Left lobe of liver (tissue), 2 donors: ENCODE data around the gene EIF2S2. TPM values are rescaled to one million over a fixed set of nuclear protein-coding genes. Genes with fewer than 3 reads are reported as not detected.
A peak's percentile ranks its signal among the peaks of the same experiment; 100 is the strongest.

Experiments
- ATAC-seq: fragments of 200-7000 bp; cut with Tn5 transposase; one replicate; pipeline ENCODE4 v1.9.1; 2020; ENCODE audit warnings: mild to moderate bottlenecking, moderate library complexity
- DNase-seq: peaks from one replicate; pipeline ENCODE4 v3.0.0-alpha.2; 2020; ENCODE audit warnings: low spot score
- total RNA-seq: library from RNA; stranded (reverse); gene quantifications from one replicate; pipeline ENCODE4 v1.2.1, GENCODE V29; 2021
- donor health status: DM: no; HTN: no; CAD: no; lungs with moderate emphysema.
- donor health status: DM: no; HTN: yes; CAD: no.

EIF2S2 gene
- total RNA-seq, 1 donor from 2014 or later = 20.2 TPM

DNA sequence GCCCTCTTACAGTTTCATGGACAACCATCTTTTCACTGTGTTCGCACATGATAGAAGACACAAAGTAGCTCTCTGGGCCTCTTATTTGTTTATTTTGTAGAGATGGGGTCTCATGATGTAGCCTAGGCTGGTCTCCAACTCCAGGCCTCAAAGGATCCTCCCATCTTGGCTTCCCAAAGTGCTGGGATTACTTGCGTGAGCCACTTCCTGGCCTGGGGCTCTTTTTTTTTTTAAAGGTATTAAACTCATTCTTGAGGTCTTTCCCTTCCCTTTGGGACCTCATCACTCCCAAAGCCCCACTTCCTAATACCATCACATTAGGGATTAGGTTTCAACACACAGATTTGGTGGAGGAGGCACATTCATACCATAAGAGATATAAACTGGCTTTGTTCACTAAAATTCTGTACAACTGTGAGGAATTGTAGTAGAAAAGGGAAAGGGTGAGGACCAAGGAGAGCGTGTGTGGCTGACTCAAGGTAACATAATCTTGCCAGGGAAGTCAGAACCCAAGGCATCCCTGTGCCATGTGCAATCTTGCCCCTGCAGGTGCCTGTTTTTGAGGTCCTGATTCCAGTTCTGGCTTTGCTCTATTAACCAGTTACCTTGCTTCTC lies 45.5 kb downstream of the EIF2S2 start:
- DNase-seq (no peak), ATAC-seq (no peak)

DNA sequence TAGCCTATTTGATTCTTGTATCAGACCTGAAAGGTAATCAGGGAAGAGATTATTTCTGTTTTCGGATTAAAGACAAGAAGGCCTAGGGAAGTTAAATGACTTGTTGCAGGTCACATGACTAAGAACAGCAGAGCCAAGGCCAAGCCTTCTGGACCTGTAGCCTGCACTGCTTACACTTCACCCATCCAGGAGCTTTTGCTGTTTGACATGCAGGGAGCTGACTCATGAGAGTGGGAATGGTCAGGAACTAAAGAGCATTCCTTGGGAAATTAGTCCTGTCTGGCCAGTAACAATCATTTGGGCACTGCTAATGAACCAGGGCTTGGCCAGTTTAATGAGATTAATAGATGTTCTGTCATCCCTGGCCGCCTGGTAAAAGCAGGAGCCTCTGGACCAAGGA lies 46.8 kb downstream of the EIF2S2 start:
- ATAC-seq (no peak), DNase-seq (no peak)

DNA sequence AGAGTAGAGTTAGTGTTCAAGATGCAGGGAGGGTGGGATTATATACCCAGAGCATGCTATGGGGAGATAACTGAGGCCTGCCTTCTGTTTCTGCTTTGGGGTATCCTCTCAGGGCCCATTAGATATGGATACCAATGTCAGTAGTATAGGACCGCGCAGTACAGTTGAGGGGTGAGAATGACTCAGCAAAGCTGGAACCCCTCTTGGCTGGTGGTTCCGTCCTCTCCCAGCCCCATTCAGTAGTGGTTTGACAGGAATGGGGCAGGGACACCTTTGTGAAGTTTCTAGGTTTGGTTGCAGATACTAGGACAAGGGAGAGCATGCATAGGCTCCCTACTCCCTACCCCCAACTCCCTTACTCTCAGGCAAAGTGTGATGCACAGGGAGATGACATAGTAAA lies 47.8 kb downstream of the EIF2S2 start:
- DNase-seq = no peak
- ATAC-seq = no peak

DNA sequence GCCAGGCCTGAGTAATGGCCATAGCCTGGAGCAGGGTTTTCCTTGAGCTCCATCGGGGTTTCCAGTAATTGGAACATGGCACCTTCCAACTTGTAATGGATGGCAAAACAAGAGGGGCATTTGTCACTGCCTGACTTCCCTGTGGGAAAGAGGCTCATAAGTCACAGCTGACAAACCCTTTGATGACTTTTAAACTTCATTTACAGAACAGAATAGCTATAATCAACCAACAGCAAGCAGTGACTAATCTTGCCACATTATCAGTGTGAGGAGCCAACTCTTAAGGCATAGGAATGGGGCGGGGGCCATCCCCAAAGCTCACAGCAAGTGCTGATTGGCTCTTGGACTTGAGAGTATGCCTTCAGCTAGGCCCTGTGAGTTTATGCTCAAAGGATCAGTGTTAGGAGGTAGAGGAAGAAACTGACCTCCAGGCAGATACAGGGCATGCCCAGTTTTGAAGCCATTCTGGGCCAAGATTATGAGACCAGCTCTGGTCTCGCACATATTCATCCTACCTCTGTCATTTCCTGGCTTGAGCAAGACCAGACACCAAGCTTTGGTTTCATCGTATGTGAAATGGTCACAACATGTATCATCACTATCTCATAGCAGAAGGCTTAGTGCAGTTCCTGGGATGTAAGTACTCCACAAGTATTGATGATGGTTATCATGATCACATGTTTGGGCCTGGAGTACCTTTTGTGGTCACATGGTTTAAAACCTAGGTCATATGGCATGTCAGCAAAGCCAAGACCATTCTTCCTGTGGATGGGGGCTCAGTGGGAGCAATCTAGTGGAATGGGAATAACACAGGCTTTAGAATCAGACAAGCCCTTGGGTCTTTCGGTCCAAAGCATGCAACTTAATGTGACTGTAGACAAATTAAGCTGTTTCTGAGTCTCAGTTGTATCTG lies 49.2 kb downstream of the EIF2S2 start:
- ATAC-seq (no peak), DNase-seq (no peak)

DNA sequence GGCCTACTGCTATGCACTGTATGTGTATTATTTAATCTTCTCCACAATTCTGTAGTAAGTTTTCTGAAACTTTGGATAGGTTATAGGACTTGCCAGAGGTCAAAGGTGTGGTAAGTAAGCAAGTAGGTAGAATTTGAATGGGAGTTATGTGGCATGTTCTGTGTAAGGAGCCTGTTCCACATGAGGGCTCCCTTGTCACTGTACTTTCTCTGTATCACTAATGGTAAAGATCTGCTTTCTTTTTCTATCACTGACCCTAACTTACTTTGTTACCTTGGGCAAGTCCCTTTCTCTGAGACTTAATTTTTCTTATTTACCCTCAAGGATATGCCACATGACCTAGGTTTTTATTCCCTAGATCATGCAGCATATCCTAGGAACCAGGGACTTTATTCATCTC lies 50.3 kb downstream of the EIF2S2 start:
- DNase-seq (no peak), ATAC-seq (no peak)

DNA sequence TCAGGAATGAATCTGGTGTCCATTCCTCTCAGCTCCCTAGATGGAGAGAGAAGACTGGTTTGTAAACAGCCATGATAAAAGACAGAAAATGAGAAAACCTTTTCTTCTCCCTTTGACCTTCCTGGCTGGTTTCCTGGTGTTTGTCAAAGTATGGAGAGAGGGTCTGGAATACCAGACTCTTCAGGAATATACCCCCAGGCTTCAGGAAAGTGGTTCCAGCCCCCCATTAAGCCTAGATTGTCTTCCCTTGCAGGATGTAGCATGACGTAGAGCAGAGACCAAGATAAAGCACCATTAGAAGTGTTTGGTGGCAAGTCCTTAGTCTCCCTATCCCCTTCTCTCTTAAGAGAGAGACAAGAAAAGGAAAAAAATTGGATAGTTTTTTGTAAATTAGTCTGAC lies 51.1 kb downstream of the EIF2S2 start:
- DNase-seq = no peak
- no peak for ATAC-seq

DNA sequence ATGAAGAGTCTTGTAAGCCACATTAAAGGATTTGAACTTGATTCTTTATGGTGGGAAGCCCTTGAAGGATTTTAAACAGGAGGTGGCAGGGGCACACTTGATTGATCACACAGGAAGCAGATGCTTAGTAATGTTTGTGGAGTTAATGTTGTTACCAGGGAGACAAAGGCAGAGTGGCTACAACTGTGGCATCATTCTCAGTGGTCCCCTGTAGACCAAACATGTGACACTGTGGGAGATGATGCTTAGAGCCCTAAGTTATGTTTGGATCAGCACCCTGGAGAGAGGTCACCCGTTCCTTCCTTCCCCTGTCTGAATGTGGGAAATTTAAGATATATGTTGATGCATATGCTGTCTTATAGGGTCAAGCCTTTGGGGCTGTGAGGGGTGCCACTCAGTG lies 53.2 kb downstream of the EIF2S2 start:
- ATAC-seq (peak; percentile 31), DNase-seq (no peak)

DNA sequence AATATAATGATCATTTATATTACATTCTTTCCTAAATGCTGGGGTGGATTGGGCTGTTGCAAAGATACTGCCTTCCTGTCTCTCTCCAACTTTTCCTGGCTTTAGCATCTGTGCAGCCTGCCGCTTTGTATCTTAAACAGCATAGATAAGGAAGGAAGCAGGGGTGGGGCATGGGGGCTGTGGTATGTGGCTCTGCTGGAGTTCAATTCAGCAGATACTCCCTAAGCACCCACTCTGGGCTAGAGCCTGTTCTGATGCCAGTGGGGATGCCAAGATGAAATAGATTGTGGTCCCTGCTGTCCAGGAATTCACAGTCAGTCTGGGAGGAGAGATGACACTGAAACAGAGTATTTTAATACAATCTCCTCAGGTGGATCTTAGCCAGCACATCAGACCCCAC lies 56.8 kb downstream of the EIF2S2 start:
- no peak for ATAC-seq

DNA sequence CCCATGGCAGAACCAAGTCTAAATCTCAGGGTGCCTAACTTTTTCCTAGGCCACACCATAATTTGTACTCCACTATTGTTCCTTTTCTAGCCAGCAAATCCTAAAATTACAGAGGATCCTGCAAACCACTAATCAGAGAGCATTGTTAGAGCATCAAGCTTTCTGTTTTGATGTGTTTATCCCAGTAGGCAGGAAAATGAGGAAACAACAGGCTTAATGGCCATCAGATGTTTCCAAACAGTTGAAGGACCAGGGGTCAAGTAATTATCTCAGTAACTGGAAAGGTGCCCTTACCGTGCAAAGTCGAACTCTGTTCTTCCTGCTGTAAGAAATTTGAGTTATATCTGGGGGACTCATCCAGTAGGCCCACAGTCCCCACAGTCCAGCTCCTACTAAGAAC lies 59.6 kb downstream of the EIF2S2 start:
- ATAC-seq (peak; percentile 72), DNase-seq (no peak)

More for the DNA sequence above, 56.8 kb downstream of the EIF2S2 start:
- no peak for DNase-seq

DNA sequence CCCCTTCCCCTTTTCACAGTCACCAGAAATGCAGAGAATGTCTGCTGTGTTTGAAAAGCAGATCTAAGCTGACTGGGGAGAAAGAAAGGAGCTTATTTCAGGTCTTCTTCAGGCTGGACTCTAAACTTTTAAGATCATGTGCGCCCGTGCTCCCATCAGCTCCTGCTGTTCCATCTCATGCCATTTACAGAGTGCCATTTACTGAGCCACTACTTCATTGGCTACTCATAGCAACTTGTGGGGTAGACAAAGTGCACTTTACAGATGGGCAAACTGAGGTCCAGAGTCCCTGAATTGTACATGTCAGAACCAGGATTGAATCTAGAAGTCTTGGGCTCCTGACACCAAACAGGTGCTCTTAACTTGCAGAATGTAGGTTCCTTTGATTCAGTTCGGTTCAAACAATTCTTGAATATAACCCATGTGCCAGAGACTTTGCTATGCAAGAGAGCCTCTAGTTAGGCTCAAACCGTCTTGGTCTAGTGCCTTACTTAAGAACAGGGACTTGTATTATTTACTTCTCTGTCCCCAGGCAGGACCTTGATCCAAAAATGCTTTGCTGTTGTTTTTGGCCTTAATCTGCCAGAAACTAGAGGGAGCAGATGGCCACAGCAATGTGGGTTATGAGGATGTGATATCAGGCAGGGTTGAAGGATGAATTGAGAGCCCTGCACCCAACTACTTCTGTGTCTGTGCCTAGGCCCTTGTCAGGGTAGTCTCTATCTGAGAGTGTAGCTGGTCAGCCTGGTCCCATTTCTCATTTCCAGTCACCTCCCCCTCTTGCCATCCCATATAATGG lies 61.9 kb downstream of the EIF2S2 start:
- peak; percentile 11 for ATAC-seq
- no peak for DNase-seq

DNA sequence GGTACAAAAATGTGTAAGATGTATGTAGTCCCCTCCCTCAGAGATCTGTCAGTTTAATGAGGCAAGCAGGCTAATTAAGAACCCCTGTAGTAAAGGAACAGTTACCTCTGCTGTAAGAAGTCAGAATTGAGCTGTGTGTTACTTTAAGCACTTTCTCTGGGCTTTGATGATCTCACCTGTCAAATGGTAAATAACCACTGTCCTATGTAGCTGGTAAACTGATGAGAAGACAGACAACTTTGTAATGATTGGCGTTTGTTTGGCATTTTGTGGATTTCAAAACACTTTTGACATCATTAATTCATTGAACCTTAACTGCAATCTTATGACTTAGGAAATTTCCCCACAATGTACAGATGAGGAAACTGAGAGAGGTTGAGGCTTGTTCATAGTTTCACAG lies 62.7 kb downstream of the EIF2S2 start:
- DNase-seq = no peak
- no peak for ATAC-seq

DNA sequence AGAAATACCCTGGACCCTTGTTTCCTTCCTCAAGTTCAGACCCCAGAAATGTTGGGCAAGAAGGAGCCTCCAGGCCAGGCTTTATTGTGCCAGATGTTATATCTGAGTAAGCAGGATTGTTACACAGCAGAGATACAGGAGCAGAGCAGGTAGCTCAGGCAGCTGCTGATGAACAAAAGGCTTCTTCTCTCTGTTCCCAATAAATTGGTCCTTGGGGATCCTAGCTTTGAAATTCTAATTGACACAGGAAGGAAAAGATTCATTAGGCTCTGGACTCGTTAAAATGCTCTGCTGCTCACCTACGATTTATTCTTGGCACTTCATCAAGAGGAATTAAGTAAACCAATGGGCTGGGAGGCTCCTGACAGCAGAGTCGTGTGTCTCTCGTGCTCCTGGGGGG lies 64.1 kb downstream of the EIF2S2 start:
- no peak for ATAC-seq
- no peak for DNase-seq

DNA sequence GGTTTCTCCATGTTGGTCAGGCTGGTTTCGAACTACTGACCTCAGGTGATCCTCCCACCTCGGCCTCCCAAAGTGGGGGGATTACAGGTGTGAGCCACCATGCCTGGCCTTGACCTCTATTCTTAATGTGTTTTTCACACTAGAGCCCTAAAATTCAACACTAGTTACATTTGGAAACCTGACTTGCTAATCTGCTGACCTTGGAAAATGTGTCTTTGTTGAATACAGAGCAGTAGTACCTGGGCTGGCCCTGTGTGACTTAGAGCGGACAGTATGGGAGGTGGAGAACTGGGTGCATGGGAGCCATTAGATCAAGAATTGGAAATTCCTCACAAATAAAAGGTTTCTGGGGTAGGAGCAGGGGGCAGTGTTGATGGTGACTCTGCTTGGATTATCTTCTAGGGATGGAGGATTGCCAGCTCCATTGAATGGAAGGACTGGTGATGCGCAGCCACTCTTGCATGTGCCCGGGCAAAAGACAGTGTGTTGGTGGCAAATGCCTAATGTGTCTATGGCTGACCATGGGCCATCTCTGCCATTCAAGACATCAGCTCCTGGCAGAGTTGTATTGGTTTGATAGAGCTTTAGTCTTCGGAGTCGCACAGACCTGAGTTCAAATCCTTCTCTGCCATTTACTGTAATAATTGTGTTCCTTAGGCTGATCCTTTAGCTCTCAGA lies 64.9 kb downstream of the EIF2S2 start:
- ATAC-seq (no peak), DNase-seq (no peak)

DNA sequence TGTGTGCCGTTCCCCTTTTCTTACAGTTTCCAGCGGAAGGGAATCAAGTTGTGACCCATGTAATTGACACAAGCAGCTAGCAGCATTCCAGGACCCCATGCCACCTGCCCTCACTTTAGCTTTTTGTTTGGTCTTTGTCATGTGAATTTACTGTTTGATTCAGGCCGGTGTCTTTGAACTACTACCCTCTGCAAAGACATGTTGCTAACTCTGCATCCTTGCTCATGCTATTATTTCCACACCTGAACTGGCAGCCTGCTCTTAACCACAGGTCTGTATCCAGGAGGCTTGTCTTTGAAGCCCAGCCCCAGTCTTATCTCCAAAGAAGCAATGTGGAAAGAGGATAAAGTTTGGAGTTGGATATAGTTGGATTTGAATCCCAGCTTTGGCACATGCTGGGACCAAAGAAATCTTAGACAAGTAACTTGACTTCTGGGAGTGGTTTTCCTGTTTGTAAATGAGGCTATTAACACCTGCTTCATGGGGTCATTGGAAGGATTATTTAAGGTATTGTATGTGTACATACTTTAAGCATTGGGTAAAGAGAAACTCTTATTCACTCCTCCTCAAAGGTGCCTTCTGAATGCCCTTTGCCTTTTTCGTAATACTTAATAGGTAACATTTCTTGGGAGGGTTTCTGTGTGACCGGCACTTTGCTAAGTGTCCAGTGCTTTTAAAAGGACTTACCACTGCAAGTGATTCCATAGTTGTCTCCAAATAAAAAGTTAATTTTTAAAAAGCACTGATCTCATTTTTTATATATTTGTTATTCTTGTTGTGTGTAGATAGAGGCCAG lies 65.9 kb downstream of the EIF2S2 start:
- ATAC-seq (peak; percentile 26), DNase-seq (no peak)

DNA sequence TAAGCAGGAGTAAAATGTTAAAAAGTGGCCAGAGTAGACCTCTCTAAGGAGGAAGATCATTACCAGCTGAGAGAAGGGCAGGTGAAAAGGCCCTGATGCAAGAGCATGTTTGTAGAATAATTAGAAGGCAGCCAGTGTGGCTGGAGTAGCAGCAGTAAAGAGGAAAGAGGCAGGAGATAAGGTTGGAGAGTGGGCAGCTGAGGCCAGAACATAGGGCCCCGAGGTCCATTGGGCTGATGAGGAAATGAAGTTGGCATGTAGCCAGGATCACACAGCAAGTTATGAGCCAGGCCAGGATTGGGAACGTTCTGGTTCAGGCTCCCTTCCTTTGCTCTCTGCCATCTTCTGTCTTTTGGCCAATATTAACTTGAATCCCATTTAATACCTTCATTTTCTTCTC lies 66.7 kb downstream of the EIF2S2 start:
- DNase-seq = peak; percentile 55
- ATAC-seq = peak; percentile 86

DNA sequence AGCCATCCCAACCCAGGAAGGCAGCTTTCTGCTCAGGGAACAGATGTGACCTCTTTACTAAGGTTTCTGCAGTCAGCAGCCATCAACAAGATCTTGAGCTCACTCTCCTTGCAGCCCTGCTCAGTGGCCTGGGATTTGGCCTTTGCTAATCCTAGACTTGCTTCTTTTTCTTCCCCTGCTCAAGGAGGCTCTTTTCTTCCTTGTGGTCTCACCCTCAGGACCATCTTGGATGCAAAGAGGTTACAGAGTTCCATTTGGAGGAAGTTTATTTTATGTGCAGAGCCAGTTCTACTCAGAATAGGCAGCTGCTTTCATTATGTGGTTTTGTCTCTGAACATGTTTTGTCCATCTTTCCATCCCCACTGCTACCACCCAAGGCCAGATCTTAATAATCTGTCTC lies 69.0 kb downstream of the EIF2S2 start:
- DNase-seq = no peak
- no peak for ATAC-seq

DNA sequence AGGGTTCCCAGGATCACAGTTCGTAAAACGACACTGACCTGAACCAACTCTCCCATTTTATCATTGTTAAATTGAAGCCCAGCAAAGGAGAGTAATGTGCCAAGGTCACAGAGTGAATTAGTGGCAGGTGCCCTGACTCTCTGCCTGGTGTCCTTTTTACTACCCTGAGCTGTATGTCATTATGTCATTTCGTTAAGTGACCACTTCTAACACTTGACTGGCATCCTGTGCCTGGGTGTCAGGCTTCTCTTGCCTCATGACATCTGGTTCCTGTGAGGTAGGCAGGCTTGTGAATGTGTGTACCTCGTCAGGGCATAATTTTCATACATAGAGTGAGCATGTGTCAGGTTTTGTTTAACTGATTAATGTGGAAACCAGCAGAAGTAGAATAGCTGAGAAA lies 69.8 kb downstream of the EIF2S2 start:
- ATAC-seq = no peak

DNA sequence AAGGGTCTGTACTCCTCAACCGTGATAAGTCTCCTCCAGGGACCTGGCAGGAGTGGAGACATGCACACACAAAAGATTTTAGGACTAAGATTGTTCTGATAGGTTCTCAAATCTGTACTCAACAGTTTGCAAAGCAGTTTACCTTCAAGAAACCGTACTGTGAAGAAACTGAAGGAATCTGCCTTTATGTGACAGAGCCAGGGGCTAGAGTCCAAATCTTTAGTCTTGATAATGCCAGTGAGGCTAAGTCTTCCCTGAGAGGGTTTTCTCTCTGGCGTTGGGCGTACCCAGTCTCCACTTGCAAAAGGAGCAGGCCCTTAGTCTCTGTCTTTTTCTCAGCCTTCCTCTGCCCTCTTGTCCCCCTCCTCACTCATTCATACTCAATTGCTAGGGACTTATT lies 70.8 kb downstream of the EIF2S2 start:
- no peak for DNase-seq
- ATAC-seq = no peak

More for the DNA sequence above, 69.8 kb downstream of the EIF2S2 start:
- no peak for DNase-seq

DNA sequence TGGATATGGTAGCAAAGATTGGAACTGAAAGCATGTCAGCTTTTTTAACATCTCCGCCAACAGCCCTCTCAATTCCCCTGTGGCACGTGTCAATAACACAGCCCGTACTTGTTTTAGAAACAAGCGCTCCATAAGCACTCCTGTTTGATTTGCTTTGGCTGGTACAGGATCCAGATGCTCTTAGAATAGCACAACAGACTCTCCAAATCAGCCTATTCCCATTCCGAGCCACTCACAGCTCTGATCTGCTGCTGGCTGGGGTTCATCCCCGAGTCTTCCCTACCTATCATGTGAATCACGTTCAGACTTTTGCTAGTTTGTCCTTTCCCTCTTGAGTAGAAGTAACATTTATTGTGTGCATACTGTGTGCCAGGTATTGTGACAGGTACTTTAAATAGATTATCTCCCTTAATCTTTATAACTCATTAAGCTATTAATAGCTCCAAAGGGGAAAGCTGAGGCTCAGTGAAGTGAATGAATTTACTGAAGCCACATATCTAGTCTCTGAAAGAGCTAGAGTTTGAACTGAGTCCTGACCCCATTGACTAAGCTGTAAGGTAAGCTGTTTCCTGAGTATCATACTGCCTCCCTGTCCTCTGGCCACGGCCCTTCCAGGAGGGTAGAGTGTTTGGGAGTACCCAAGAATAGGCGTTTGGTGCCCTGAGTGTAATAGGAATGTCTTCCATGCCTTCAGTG lies 71.6 kb downstream of the EIF2S2 start:
- DNase-seq (no peak), ATAC-seq (no peak)
